ENCODE data around the gene TDRD1. TPM values are rescaled to one million over a fixed set of nuclear protein-coding genes. Genes with fewer than 3 reads are reported as not detected.

Gene TDRD1
- total RNA-seq, 1 experiment from 2014 or later, result 0.14 TPM

GRCh38 chr10:114281006-114281405, 101.9 kb downstream of the TDRD1 start:
- H3K36me3 Mint-ChIP-seq (ENCODE audit: insufficient read depth, unreplicated experiment), result no peaks in the 10 kb centered on the region
- CTCF ChIA-PET, result no interaction called here
- BruUV-seq (replicated peaks), result no TSS peak

DNA sequence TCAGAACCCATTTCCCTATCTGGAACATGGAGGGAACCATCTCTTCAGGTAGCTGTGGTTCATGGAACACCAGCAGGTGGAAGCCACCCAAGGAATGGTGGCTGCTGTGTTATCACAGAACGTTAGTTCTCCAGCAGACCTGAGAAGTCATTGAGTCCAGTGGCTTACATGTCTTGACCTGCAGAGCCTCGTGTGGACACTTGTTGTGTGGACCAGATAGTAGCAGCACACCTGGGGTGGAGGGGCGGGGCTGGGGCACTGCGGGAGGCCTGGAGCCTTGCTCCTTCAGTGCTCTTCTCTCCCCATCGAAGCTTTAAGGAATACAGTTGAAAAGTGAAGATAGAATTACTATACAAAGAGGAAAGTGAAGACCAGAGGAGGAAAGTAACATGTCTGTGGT, 102.3 kb downstream of the TDRD1 start:
- ChIA-PET POLR2A (no interaction called here), CTCF (no interaction called here)
- Mint-ChIP-seq H3K36me3 (ENCODE audit: insufficient read depth, unreplicated experiment) (no peaks in the 10 kb centered on the region), H3K4me1 (ENCODE audit: low read depth, unreplicated experiment) (no peaks in the 10 kb centered on the region), H3K27me3 (ENCODE audit: insufficient read depth, unreplicated experiment) (no peaks in the 10 kb centered on the region), H3K9me3 (ENCODE audit: unreplicated experiment) (no peaks in the 10 kb centered on the region), H3K27ac (ENCODE audit: unreplicated experiment) (no peak overlapping the region), H3K4me3 (ENCODE audit: unreplicated experiment) (no peak overlapping the region)
- H3K9me3 ChIP-seq, result no peaks in the 10 kb centered on the region
- BruUV-seq (replicated peaks), result no TSS peak
- no peaks in the 10 kb centered on the region for H3K36me3 ChIP-seq (ENCODE audit: control insufficient read depth, insufficient read depth, low read length)
- no peak overlapping the region for H3K4me3 ChIP-seq (ENCODE audit: low read depth, low read length)
- H3K4me1 ChIP-seq, result no peaks in the 10 kb centered on the region
- intact Hi-C loops (cut with micrococcal nuclease; ENCODE audit: unreplicated experiment), result no loop called here
- DNase-seq, result peak in 1 of 2 experiments; percentile 27
- no peaks in the 10 kb centered on the region; the same call in 1 of the 2 replicates for H3K27me3 ChIP-seq (replicated peaks; ENCODE audit: control insufficient read depth, insufficient read depth, low read length)
- TF ChIP-seq CTCF (IDR thresholded peaks at IDR 0.05; ENCODE audit: insufficient read depth in 1 of 2, low read depth in 1 of 2, low read length in 1 of 2, severe bottlenecking in 1 of 2, unreplicated experiment in 1 of 2), result no peak

More at GRCh38 chr10:114281006-114281405, 101.9 kb downstream of the TDRD1 start:
- no peak for TF ChIP-seq CTCF (IDR thresholded peaks at IDR 0.05; ENCODE audit: insufficient read depth in 1 of 2, low read depth in 1 of 2, low read length in 1 of 2, severe bottlenecking in 1 of 2, unreplicated experiment in 1 of 2)
- Mint-ChIP-seq H3K4me3 (ENCODE audit: unreplicated experiment) (no peak overlapping the region), H3K9me3 (ENCODE audit: unreplicated experiment) (no peaks in the 10 kb centered on the region), H3K27me3 (ENCODE audit: insufficient read depth, unreplicated experiment) (no peaks in the 10 kb centered on the region), H3K27ac (ENCODE audit: unreplicated experiment) (no peak overlapping the region), H3K4me1 (ENCODE audit: low read depth, unreplicated experiment) (no peaks in the 10 kb centered on the region)
- Histone ChIP-seq H3K4me1 (no peaks in the 10 kb centered on the region), H3K36me3 (ENCODE audit: control insufficient read depth, insufficient read depth, low read length) (no peaks in the 10 kb centered on the region), H3K4me3 (ENCODE audit: low read depth, low read length) (no peak overlapping the region), H3K27me3 (replicated peaks; ENCODE audit: control insufficient read depth, insufficient read depth, low read length) (no peaks in the 10 kb centered on the region; the same call in 1 of the 2 replicates), H3K9me3 (no peaks in the 10 kb centered on the region)
- intact Hi-C loops (cut with micrococcal nuclease; ENCODE audit: unreplicated experiment), result no loop called here
- no peak for DNase-seq
- POLR2A ChIA-PET, result no interaction called here

Other genes with a start within 250 kb of the TDRD1 start
- gene ADRB1, start 135.5 kb upstream of the TDRD1 start, total RNA-seq (2022), result 2.1 and 2.3 TPM in 2 replicates
- 26.3 and 30.4 TPM in 2 replicates for gene CCDC186, start 5.2 kb upstream of the TDRD1 start, total RNA-seq (2022)
- gene VWA2, start 59.9 kb downstream of the TDRD1 start, total RNA-seq (2022), result 1.2 and 1.3 TPM in 2 replicates
- gene AFAP1L2, start 225.1 kb downstream of the TDRD1 start, total RNA-seq (2022), result 2.3 and 2.6 TPM in 2 replicates